Inflammatory macrophage treated with lipopolysaccharide for 1 hour (primary cell): ENCODE results near the gene OR10A4.
A peak's percentile ranks its signal among the peaks of the same experiment; 100 is the strongest.
"Not testable (repeated sequence)": the region's sequence is repeated elsewhere in the genome, so short reads cannot be mapped to it uniquely, and the experiment has no call there.

Source experiments
- DNase-seq, 2 donors: peaks; one replicate each; pipeline ENCODE4 v3.0.0-alpha.2; 2020 to 2022

Gene OR10A4, protein sequence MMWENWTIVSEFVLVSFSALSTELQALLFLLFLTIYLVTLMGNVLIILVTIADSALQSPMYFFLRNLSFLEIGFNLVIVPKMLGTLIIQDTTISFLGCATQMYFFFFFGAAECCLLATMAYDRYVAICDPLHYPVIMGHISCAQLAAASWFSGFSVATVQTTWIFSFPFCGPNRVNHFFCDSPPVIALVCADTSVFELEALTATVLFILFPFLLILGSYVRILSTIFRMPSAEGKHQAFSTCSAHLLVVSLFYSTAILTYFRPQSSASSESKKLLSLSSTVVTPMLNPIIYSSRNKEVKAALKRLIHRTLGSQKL

DNA sequence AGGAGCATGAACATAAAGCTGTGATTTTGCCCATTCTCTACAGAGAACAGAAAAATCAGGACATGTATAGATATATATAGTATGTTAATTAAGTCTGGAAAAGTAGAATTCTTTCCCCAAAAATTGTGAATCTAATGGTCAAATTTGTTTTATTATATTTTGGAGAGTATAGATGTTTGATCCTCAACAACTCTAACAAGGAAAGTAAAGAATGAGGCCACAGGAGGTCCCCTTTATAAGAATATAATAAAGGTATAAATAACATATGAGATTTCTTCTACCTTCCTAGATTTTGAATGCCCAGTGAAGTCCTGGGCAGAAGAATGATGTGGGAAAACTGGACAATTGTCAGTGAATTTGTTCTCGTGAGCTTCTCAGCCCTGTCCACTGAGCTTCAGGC, at the start of gene OR10A4:
Gene OR10A4 (plus strand): TSS at position 301 of the 400 bp plus-strand sequence. CDS start 23 bp downstream, at position 324.
- no peak for DNase-seq

DNA sequence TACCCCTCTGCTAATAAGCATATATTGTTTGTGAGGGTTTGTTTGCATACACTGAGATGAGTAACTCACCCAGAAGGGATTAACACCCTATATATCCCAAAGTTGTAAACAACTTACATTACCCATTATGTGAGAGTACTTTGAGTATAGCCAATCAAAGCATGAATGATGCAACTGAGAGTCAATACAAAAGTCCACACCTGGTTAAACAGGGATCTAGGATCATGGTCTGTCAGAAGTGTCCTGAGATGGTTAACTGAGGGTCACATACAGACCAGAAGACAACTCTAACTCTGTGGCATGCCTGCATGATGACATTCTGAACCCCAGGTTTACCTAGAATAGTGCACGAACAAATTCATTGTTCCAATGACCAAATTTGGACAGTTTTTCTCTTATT, 48.3 kb upstream of the OR10A4 start:
- DNase-seq = no peak

DNA sequence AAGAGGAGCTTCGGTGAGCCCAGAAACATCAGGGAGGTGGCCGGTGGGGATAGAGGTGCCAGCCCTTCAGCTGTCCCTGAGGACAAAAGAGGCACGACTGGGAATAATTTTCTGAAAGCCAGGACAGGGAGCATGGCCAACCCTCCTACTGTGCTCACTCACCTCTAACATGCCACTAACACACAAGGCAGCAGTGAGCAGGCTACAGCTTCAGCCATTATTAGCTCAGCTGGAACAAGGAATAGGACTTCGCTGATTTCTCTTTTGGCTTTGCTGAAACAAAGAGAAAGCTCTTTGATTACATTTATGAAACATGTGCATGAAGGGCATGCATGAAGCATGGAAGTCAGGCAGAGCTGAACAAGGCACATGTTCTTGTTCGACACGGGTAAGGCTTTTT, 43.1 kb upstream of the OR10A4 start:
- DNase-seq = no peak

DNA sequence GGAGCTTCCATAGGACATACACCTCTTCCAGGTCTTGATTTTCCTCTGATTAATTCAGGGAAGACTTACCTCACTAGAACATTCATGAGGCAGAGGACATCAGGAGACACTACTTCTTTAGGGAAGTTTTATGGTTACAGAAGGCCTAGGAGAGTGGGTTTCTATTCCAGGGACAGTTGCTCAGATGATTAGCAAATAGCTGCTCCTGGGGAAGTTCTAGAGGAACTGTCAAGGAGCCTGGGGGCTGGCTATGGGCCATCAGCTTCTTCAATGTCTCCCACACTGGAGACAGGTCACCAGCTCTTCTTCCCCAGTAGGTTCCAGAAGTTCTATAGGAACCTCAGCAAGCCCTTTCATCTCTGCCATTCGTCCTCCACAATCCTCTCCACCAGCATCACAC, 42.4 kb upstream of the OR10A4 start:
- peak; percentile 37 to 51 for DNase-seq

DNA sequence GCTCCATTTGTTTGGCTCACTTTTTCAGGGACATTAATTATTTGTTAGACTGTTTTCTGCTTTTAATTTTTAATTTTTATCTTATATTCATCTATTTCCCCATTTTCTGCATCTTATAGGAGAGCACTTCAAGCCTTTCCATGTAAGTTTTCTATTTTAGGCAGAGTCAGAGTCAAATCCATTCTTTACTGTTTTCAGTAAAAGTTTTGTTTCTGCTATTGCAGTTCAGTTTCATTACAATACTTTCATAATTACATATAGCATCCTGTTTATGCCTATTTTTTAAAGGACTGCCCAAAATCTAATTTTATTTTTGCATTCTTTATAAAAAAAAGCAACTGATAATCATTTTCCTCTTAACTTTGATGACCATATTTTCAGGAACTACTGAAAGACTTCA, 34.7 kb upstream of the OR10A4 start:
- no peak for DNase-seq

DNA sequence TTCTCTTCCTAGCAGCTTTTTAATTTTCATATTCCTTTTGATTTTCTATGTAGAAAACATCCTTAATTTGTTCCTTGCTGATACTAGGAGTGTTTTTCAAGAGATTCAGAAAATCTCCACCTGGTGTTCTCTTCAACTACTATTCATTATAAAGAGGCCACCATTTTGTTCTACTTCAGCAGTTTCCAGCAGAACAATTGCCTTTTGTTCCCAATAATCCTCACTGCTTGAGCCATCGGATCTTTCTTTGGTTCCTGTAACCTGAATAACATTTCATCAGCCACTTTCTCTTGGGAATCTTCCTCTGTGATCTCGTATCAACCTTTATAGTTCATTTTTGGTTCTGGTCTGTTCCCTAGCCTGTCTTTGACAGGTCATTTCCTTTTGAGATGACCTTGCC, 32.8 kb upstream of the OR10A4 start:
- DNase-seq = no peak

DNA sequence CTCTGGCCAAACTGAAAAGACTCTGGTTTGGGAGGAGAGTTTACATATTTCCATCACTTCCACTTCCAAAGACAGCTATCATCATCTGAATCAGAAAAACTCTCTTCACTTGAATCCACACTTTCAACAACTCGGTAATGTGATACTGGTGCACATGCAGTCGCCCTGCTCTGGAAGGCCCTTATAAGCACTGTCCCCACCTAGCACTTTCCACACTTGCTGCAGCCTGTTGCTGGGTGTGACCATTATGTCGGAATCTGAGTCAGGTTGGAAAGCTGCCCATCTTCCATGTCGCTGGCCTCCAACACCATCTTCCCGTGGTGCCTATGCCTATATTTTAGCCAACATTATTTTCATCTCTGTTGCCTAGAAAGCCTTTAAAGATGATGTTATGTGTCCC, 32.1 kb upstream of the OR10A4 start:
- no peak for DNase-seq

DNA sequence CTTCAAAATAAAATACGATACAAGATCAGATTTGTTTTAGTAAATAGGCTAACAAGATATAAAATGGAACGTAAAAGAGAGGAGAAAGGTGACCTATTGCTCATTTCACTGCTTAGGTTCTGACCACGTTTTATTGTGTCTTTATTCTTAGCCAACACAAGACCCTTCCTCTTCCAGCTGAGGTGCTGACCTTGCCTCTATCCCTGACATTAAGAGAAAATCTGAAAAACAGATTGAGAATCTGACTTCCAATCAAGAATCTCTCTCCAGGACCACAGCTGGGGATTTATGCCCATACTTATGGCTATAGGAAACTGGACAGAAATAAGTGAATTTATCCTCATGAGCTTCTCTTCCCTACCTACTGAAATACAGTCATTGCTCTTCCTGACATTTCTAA, 31.0 kb upstream of the OR10A4 start, which contains the start of gene OR10A5:
Gene OR10A5 (plus strand): TSS at position 301 of the 400 bp plus-strand sequence. CDS start 0 bp downstream, at position 301.
- no peak for DNase-seq

DNA sequence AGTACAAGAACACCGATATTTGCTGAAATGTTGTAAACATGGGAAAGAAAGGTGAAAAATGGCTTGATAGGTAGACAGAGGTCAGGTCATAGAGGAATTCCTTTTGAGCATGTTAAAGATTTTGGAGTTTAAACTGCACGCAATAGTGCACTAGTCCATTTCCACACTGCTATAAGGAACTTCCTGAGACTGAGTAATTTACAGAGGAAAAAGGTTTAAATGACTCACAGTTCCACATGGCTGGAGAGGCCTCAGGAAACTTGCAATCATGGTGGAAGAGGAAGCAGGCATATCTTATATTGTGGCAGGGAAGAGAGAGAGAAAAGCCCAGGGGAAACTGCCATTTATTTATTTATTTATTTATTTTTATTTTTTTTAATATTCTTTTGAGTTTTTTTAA, 25.9 kb upstream of the OR10A4 start:
- DNase-seq = no peak

DNA sequence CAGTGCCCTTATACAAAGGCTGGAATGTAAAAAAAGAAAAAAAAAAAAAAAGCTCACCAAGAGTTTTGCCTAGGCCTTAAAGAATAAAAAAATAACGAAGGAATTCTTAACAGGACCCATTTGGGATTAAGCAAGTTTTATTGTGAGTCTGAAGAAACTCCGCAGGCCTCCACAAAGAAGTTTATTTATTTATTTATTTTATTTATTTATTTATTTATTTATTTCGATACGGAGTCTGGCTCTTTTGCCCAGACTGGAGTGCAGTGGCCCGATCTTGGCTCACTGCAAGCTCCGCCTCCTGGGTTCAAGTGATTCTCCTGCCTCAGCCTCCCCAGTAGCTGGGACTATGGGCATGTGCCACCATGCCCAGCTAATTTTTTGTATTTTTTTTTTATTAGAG, 21.6 kb upstream of the OR10A4 start:
- not testable (repeated sequence) for DNase-seq

DNA sequence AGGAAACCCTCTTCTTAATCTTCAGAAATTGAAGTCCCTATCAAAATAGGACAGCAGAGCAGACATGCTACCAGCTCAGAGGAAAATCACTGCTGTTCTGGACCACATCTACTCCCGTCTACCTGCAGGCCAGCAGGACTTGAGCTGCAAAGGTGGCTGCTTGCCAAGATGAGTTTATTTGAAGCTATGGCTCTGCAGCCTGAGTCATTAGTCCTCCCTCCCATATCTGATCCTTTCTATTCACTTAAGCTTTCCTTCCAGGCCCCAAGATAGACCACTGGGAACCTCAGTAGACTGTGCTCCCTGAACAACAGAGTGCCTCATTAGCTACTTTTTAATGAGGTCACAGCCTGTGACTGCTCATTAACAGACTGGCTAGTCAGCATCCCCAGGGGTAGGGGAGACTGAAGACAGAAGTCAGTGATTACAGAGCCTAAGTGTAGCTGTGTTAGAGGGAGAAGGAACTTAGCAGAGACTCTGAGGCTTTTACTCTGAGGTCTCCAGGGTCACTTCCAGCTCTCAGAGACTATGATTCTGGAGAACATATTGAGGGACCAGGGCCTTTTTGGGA, 20.4 kb upstream of the OR10A4 start:
- no peak for DNase-seq

DNA sequence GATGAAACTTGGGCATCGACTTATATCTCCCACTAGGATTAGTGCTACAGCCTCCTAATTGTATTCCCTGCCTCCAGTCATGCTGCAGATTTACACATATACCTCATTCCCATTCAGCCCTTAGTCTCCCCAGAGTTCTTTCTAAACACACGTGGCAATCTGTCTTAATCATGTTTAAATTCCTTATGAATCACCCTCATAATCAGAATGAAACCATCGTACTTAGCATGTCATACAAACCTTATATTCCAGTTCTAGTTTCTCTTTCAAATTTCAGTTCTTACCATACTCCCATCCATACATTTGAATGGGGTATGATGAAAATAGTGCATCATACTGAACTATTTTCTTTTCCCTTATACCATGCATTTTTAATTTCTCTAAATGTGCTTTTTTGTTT, 19.6 kb upstream of the OR10A4 start:
- DNase-seq = no peak

DNA sequence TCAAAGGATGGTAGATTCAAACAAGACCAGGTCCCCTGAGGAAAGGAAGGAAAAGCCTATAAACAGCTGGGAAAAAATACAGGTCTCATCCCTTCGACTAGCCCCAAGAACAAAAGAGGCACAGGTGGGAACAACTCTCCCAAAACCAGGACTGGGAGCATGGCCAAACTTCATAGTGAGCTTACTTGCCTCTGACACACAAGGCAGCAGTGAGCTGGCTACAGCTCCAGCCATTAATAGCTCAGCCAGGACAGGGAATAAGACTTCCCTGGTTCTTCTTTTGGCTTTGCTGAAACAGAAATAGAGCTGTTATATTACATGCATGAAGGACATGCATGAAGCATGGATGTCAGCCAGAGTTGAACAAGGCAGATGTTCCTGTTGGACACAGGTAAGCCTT, 13.5 kb upstream of the OR10A4 start, which contains the start of gene OR10A2:
Gene OR10A2 (plus strand): TSS at position 97 of the 400 bp plus-strand sequence. CDS start 6,698 bp downstream, outside the sequence.
- DNase-seq = no peak

DNA sequence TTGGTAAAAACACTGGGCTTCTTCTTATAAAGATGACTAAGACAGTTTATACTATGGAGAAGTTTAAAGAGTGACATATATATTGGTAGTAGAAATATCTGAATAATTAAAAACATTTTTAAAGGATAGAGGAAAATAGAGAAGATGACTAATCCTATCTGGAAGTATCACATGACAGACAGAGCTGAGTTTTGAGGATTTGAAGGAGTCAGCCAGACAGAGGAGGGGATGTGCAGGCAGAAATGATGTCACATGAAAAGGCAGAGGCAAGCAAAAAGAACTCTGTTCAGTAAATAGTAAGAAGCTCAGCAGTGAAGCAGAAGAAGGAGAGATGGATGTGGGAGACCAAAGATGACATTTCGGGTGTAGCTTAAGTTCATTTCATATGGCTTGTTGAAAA, 12.0 kb upstream of the OR10A4 start:
- peak in 1 of 2 donors; percentile 17 for DNase-seq

DNA sequence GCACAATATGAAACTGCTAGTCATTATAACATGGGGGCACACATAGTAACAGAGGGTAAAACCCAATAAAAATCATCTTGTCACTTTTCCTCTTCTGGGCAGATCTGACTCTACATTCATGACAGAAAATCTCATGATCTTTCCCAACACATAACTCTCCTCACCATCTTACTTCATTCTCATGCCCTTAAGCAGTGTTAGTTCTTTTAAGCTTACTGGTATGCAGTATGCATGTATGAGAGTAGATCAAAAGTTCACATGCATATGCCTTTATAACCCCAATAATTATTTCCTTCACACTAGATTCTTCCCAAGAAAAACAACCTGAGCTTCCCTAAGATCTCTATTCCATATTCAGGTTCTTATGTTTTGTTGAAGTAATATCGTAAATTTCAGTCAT, 5.1 kb upstream of the OR10A4 start:
- no peak for DNase-seq

DNA sequence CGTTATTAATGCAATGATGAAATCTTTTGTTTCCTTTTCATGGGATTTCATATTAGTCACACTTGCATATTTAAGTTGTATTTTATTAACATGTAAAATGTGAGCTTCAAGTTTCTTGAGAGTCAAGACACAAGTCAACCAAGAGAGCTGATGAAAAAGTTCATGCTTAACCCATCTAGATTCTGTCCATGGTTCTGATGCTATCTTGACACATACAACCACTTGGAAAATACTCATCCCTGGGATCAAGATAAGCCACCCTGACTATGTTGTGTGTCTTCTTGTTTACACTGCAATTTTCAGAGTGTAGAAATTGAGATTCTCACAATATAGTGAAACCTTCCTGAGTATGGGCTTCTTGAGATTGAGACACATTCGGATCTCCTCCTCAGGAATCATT, 664 bp upstream of the OR10A4 start:
- DNase-seq = no peak

DNA sequence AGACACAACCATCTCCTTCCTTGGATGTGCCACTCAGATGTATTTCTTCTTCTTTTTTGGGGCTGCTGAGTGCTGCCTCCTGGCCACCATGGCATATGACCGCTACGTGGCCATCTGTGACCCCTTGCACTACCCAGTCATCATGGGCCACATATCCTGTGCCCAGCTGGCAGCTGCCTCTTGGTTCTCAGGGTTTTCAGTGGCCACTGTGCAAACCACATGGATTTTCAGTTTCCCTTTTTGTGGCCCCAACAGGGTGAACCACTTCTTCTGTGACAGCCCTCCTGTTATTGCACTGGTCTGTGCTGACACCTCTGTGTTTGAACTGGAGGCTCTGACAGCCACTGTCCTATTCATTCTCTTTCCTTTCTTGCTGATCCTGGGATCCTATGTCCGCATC, 489 bp downstream of the OR10A4 start:
- DNase-seq = no peak

DNA sequence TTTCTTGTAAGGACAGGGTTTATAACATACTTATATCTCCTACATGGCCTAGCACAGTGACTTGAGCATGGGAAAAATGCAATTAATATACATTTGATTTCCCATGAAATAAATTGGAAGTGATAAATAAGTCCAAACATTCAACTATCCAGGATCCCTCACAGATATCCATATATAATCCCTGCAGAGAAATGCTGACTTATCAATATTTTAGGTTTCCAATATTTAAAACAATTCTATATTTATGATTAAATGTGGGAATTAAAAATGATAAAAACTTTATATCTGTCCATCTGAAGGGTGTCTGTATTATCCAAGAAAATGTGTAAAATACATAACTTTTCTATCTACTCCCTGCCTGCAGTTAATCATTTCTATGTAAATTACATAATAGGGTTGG, 6.3 kb downstream of the OR10A4 start:
- DNase-seq = no peak

DNA sequence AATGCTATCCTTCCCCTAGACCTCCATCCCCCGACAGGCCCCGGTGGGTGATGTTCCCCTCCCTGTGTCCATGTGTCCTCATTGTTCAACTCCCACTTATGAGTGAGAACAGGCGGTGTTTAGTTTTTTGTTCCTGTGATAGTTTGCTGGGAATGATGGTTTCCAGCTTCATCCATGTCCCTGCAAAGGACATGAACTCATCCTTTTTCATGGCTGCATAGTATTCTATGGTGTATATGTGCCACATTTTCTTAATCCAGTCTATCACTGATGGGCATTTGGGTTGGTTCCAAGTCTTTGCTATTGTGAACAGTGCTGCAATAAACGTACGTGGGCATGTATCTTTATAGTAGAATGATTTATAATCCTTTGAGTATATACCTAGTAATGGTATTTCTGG, 11.3 kb downstream of the OR10A4 start:
- not testable (repeated sequence) for DNase-seq

DNA sequence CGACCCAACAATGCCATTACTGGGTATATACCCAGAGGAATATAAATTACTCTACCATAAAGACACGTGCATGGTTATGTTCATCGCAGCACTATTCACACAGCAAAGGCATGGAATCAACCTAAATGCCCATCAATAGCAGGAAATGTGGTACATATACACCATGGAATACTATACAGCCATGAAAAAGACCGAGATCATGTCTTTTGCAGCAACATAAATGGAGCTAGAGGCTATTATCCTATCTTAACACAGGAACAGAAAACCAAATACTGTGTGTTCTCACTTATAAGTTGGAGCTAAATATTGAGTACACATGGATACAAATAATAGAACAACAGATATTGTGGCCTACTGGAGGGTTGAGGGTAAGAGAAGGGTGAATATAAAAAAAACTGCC, 12.4 kb downstream of the OR10A4 start:
- DNase-seq = no peak

DNA sequence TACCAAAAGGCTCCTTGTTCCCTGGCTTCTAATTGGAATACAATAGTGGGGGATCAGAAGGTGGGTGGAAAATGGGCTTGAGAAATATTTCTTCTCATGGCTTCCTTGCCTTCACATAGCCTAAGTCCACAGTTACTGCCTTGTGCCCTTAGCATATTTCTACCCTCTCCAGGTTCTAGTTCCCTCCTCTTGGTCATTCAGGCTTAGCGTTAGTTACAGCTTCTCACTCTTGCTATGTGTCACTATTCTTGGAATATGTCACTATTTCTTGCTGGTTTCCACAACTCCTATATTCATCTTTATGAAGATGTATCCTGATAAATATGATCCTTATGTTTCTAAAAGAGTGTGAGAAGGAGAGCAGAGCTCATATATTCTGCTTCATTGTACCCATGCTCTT, 13.4 kb downstream of the OR10A4 start:
- no peak for DNase-seq

DNA sequence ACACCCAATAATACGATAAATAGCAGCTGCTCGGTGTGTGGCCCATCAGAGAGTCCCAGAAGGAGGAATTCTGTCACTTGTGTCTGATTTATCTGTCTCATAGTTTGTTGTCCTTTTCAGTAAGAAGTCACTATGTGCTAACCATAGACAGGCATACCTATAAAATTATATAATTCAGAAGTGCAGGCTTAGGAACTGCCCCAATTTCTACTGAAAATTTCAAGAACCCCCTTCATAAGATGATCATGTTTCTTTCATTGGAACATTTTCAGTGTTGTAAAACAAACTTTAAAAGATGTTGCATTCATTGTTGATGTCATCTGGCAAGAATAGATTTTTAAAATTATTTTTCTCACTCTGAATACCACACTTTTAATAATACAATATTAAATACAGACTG, 16.0 kb downstream of the OR10A4 start, which contains the start of gene OR2D2:
Gene OR2D2 (minus strand): TSS at position 101 of the 400 bp plus-strand sequence. CDS start 0 bp downstream, at position 101.
- no peak for DNase-seq

DNA sequence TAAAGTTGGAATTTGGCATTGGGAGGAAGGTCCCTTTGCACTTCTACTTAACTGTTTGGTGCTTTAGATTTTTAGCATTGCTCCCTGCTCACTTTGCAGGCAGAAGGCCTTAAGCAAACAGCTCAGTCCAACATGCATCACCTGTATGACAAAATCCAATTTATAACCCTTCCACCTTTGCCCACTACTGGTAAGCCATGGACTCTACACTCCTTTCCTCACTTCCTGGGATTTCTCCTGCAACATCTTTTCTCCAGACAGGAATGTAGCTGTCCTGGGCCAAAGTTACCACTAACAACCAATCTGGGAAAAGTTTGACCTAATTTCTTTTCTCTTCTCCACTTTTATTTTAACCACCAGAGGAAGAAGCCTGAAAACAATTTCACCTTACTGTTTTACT, 17.7 kb downstream of the OR10A4 start:
- DNase-seq = no peak

DNA sequence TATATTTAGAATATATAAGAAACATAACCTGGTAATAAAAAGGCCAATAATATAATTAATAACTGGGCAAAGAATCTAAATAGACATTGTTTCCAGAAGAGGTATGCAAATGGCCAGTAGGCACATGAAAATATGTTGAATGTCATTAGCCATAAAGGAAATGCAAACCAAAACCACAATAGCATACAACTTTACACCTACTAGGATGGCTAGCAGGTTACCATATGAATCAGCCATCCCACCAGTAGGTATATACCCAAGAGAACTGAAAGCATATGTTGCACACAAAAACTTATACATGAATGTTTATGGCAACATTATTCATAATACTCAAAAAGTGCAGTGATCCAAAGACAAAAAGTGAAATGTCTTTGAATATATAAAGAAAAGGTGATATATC, 18.6 kb downstream of the OR10A4 start:
- no peak for DNase-seq

DNA sequence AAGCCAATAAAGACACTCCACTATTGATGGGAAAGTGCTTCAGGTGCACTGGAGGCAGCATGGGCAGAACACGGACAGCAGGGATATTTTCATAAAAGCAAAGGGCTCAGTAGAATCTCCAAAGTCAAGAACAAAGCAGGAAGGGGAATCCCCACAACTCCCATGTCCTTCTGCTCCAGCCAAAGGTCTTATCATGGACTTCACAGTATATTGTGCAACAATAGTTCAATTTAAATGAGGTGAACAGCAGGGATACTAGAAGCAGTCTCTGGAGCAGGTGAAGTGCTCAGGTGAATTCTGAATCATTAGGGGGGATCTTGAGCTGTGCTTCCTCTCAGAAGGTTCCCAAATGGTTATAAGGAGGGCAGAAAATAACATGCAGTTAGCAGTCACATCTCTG, 22.5 kb downstream of the OR10A4 start:
- DNase-seq = no peak
